Ovary (tissue), 9 donors: ENCODE results near the gene KLHL22. TPM values are rescaled to one million over a fixed set of nuclear protein-coding genes. Genes with fewer than 3 reads are reported as not detected.

Experiments used
- DNase-seq, 5 donors: peaks; one replicate each; pipeline ENCODE4 v3.0.0-alpha.2; 2019 to 2020
- H3K27ac ChIP-seq, 2 donors: fragments of 200-600 bp; one replicate each; pipeline versions ENCODE4 v1.5.1 to v1.8.0; 2019 to 2022
- H3K27me3 ChIP-seq: fragments of 200-600 bp; one replicate; pipeline ENCODE4 v1.8.0; 2022
- H3K36me3 ChIP-seq: fragments of 200-600 bp; sonication (generic); one replicate; pipeline ENCODE4 v1.5.1; 2019
- H3K4me1 ChIP-seq: one replicate; pipeline ENCODE4 v1.8.1; 2013; ENCODE audit warnings: mild to moderate bottlenecking, moderate library complexity; ENCODE audit not compliant: insufficient read depth
- H3K4me3 ChIP-seq: fragments of 200-600 bp; sonication (generic); one replicate; pipeline ENCODE4 v1.5.1; 2017
- H3K9me3 ChIP-seq, 2 donors: fragments of 200-600 bp in 1 of 2; sonication (generic) in 1 of 2; one replicate each; pipeline versions ENCODE4 v1.5.1 to v1.8.1; 2013 to 2019; ENCODE audit warnings: mild to moderate bottlenecking in 1 of 2, moderate library complexity in 1 of 2
- EP300 ChIP-seq: sonication (generic); formaldehyde crosslinking; IDR thresholded peaks from one replicate; pipeline ENCODE4 v1.6.1; 2017; ENCODE audit warnings: antibody characterized with exemption
- POLR2A ChIP-seq: fragments of 450-650 bp; IDR thresholded peaks from one replicate; pipeline ENCODE4 v1.6.1; 2017; ENCODE audit warnings: antibody characterized with exemption, mild to moderate bottlenecking, moderate library complexity
- WGBS, 3 donors: extraction: QIAGEN DNeasy Blood & Tissue Kit in 1 of 3; methylation state at CpG; one replicate each; pipeline versions ENCODE4 v1.1.5 to v1.1.7; 2013 to 2017; 5-methylcytosine and 5-hydroxymethylcytosine counted together
- intact Hi-C, 4 donors: fragments of 100-400 bp; cut with DNase I; formaldehyde crosslinking; loops; one replicate each; pipeline versions ENCODE4 v1.11.0 to v1.15.1; 2022 to 2023
- polyA plus RNA-seq, 2 donors: library from polyadenylated mRNA; stranded (reverse); fragments of 200-250 nt in 1 of 2; fragments of 350-450 nt in 1 of 2; fragmentation: Illumina TruSeq in 1 of 2; extraction: RNeasy Lipid Tissue Mini Kit (QIAGEN cat#74804) in 1 of 2; gene quantifications; one replicate each; pipeline ENCODE4 v1.2.3, GENCODE V29; 2013 to 2014
- total RNA-seq, 7 donors: library from RNA; depleted of rRNA in 2 of 7; stranded (reverse); fragments of >200 nt in 2 of 7; fragmentation: NEBNext Ultra II Directional in 3 of 7; extraction: Animal tissue kit (Norgen Biotek cat#: 25700) in 3 of 7; gene quantifications; one replicate each; pipeline versions ENCODE4 v1.1.0 to v1.2.4, GENCODE V29; 2016 to 2023
- TF ChIP-seq, protein P1 (sequence below), 3 donors: fragments of 450-650 bp in 2 of 3; fragments of 200-600 bp in 1 of 3; IDR thresholded peaks; one replicate each; pipeline versions ENCODE4 v1.5.1 to v1.8.0; 2016 to 2022; ENCODE audit warnings: antibody characterized with exemption in 3 of 3, mild to moderate bottlenecking in 1 of 3
- donor health status: DM: no; HTN: no; CAD: no; lungs with moderate emphysema.
- donor health status: DM: no; HTN: no; CAD: no.
- donor health status: Bipolar disorder and iron deficiency.
- donor health status: DM: yes; HTN: yes; CAD: no.
- donor health status: DM: no; HTN: no; CAD: no.
- donor health status: DM: yes; HTN: yes; CAD: no.

The KLHL22 gene
- total and polyA plus RNA-seq, 9 donors = 24.6 to 42.9 (median 28.7) TPM

DNA sequence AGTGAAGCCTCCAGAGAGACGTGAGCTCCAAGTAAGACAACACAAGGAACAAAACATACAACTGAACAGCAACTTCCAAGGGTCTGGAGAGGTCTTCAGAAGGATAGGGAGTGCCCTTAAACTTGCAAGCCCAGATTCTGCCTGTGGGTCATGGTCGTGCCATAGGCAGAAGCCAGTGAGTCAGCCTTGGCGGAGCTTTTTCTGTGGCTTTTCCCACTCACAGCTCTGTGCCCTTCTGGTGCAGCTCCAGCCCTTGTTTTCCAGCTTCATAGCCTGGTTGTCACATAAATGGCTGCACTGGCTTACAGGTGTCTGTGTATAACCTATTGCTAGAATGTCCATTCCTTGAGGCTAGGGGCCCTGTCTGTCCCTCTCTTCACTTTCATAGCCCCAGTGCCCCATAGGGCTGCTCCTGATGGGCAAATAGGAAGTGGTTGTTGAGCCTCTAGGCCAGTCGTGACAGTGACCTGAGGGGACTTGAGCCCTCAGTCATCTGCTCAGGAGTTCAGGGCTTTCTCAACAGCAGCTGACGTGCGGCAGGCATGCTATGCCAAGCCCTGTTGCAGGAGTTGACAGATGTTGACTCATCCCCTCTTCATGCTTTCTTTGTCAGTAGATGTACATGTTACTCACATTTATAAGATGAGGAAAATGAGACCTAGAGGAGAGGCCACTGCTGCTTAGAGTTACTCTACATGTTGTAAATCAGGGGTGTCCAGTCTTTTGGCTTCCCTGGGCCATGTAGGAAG, 19.2 kb upstream of the KLHL22 start:
- H3K27ac ChIP-seq = no peak overlapping the region
- no peaks in the 10 kb centered on the region for H3K9me3 ChIP-seq
- WGBS, 3 donors = 63 to 78% (median 73%) methylated on average over 6 of the region's 6 CpGs
- no peak for DNase-seq
- TF ChIP-seq, protein P1, sequence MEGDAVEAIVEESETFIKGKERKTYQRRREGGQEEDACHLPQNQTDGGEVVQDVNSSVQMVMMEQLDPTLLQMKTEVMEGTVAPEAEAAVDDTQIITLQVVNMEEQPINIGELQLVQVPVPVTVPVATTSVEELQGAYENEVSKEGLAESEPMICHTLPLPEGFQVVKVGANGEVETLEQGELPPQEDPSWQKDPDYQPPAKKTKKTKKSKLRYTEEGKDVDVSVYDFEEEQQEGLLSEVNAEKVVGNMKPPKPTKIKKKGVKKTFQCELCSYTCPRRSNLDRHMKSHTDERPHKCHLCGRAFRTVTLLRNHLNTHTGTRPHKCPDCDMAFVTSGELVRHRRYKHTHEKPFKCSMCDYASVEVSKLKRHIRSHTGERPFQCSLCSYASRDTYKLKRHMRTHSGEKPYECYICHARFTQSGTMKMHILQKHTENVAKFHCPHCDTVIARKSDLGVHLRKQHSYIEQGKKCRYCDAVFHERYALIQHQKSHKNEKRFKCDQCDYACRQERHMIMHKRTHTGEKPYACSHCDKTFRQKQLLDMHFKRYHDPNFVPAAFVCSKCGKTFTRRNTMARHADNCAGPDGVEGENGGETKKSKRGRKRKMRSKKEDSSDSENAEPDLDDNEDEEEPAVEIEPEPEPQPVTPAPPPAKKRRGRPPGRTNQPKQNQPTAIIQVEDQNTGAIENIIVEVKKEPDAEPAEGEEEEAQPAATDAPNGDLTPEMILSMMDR (IDR thresholded peaks at IDR 0.05) = no peak
- TF ChIP-seq POLR2A (no peak), EP300 (no peak)
- H3K36me3 ChIP-seq = no peaks in the 10 kb centered on the region
- no peaks in the 10 kb centered on the region for H3K27me3 ChIP-seq
- intact Hi-C loops = loop anchor here in 2 of 4 donors (10.0 kb wide), 2 partner anchors 50 to 60 kb away; no protein-coding TSS in a partner anchor
- peaks cover 13% of the 10 kb centered on the region for H3K4me1 ChIP-seq
- no peak overlapping the region for H3K4me3 ChIP-seq

DNA sequence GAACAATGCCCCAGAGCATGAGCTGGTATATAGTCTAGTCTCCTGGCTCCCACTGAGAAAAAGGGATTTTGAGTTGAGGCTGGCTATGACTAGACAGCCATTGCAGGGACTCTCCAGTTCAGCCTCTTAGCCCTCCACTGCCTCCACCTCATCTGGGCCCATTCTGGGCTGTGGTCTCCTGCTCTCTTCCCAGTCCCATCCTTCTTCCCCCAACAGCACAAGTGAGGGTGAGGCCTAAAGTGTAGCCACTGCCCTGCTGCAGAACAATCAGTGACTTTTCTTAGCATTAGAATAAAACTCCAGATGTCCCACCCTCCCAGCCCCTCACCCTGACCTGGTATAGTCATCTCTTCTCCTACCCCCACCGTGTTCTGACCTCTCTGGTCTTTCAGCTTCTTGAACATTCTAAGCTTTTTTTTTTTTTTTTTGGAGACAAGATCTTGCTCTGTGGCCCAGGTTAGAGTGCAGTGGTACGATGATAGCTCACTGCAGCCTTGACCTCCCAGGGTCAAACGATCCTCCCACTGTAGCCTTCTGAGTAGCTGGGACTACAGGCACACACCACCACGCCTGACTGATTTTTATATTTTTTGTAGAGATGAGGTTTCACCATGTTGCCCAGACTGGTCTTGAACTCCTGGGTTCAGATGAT, 16.1 kb upstream of the KLHL22 start:
- TF ChIP-seq POLR2A = no peak
- TF ChIP-seq, protein P1 (IDR thresholded peaks at IDR 0.05) = no peak
- TF ChIP-seq EP300 = no peak
- Histone ChIP-seq H3K9me3 (no peaks in the 10 kb centered on the region), H3K4me1 (peaks cover 14% of the 10 kb centered on the region), H3K36me3 (no peaks in the 10 kb centered on the region), H3K27me3 (no peaks in the 10 kb centered on the region), H3K27ac (no peak overlapping the region), H3K4me3 (no peak overlapping the region)
- DNase-seq = no peak
- 43 to 44% (median 43%) methylated on average over 4 of the region's 4 CpGs for WGBS, 3 donors
- intact Hi-C loops = loop anchor here in 2 of 4 donors (10.0 kb wide), 2 partner anchors 53 to 63 kb away; no protein-coding TSS in a partner anchor

DNA sequence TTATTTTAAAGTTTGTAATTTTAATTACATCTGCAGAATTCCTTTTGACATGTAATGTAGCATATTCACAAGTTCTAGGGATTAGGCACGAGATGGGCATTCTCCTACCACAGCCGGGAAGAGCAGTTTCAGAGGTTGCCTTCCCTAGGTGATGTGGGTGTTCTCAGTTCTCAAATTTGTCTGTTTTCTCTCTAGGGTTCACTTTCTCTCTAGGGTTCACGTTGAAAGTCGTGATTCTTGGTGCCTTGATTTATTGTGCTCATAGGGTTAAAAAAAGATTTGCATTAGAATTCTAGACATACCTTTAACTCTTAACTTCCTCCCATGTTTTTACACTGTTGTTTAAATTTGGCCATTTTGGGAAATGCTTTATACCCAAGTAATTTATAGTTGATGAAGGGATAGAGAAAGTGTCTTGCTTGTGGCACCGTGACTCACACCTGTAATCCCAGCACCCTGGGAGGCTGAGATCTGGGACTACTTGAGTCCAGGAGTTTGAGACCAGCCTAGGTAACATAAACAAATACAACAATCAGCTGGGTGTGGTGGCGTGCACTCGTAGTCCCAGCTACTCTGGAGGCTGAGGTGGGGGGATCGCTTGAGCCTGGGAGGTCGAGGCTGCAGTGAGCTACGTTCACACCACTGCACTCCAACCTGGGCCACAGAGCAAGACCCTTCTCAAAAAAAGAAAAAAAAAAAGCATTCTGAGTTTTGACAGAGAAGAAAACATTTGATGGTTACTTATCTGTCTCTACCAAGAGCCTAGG, 15.4 kb upstream of the KLHL22 start:
- Histone ChIP-seq H3K36me3 (no peaks in the 10 kb centered on the region), H3K27ac (no peak overlapping the region), H3K27me3 (no peaks in the 10 kb centered on the region), H3K9me3 (no peaks in the 10 kb centered on the region), H3K4me1 (peaks cover 12% of the 10 kb centered on the region), H3K4me3 (no peak overlapping the region)
- TF ChIP-seq POLR2A (no peak), EP300 (no peak)
- TF ChIP-seq, protein P1 (IDR thresholded peaks at IDR 0.05) = no peak
- intact Hi-C loops = loop anchor here in 2 of 4 donors (10.0 kb wide), 2 partner anchors 54 to 64 kb away; no protein-coding TSS in a partner anchor
- 73 to 75% (median 74%) methylated on average over 10 of the region's 10 CpGs for WGBS, 3 donors
- no peak for DNase-seq

DNA sequence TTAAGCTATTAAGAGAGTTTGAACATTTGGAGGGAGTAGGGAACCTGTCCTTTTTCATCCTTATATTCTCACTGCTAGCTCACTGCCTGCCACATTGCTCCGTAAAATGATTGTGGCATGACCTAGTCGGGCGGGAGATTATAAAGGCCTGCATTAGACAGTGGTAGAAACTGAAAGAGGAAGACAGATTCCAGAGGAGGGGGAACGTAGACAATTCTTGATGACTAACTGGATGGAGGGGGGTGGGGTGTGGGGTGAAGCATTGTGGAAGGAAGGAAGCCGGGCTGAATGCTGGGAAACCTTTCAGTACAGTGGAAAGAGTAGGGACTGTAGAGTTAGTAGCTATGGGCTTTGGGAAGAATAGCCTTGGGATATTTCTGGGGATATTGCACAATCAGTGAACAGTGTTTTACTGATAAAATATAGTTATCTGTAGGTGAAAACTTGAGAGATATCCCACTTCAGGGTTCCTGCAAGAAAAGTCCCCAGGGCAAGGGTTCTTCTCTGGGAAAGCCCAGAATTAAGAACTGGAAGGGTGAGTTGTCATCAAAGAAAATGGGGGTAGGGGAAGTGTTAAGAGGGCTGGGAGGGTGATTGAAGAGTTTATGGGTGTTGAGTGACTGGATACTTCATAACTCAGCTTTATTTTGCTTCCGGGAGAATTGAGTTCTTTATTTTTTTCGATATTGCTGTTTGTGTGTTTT, 13.9 kb upstream of the KLHL22 start:
- peak overlapping the region in 1 of 2 donors; percentile 30 for H3K27ac ChIP-seq
- TF ChIP-seq, protein P1 (IDR thresholded peaks at IDR 0.05) = no peak
- TF ChIP-seq POLR2A (no peak), EP300 (no peak)
- H3K9me3 ChIP-seq = no peaks in the 10 kb centered on the region
- peak; percentile 55 to 80 (median 68) for DNase-seq
- peaks cover 11% of the 10 kb centered on the region for H3K4me1 ChIP-seq
- intact Hi-C loops = loop anchor here in 2 of 4 donors (5.0 to 10.0 kb wide), 3 partner anchors 43 to 65 kb away; no protein-coding TSS in a partner anchor
- H3K4me3 ChIP-seq = peak overlapping the region; percentile 93
- no peaks in the 10 kb centered on the region for H3K36me3 ChIP-seq
- WGBS, 3 donors = 23 to 28% (median 25%) methylated on average over 7 of the region's 7 CpGs
- H3K27me3 ChIP-seq = no peaks in the 10 kb centered on the region
